NCI-H526 (cell line): Measurements from ENCODE around the gene NRG3.

Source experiments
- DNase-seq, 2 experiments: peaks; one replicate each; lab custom pipeline; 2025; lab: John Stamatoyannopoulos, UW

Gene NRG3

DNA sequence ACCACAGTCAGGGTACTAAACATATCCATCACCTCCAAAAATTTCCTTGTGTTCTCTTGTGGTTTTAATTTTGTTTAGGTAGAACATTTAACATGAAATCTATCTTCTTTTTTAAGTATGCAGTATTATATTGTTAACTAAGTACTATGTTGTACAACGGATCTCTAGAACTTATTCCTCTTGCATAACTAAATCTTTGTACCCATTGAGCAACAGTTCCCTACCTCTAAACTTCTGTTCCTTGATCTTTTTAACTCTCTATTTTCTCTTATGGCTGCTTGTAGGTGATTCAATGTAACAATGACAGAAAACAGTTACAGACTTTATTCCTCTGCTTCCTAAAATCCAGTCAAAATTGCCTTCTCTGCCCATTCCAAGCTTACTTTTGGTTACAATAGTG lies 9.9 kb downstream of the NRG3 start:
- no peak for DNase-seq

DNA sequence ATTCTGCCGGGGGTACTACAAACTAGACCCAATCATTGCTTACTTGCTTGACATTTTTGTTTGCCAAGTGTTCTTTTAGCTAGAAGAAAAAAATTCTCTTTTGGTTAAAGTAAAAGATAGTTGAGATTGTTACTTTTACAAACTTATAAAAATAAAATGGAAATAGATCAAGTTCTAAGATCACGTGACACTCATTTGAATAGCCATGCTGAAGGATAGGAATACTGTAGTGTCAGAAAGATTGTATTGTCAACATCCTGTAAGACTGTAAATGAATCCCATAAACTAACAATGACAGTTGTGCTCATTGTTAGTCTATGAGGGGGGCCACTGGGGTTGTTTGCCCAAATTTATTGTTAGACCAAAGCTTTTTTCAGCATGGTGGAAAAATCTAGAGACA lies 10.5 kb downstream of the NRG3 start:
- no peak for DNase-seq

DNA sequence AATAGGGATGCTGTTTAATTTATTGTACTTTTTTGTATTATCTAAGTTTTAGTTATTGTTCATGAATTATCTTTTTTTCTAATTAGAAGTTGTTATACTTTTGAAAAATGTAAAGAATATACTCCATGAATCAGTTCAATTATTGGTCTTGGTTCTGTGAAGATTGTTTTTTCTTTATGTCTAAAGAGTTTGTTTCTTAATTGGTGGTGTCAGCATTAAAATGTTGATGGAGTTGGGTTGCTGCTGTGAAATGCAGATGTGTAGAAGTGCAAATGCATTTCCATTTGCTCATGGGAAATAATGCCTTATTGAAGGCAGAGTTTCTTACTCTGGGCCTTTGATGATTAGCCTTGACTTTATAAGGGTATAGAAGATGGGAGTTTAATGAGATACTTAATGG lies 11.9 kb downstream of the NRG3 start:
- DNase-seq, result no peak

DNA sequence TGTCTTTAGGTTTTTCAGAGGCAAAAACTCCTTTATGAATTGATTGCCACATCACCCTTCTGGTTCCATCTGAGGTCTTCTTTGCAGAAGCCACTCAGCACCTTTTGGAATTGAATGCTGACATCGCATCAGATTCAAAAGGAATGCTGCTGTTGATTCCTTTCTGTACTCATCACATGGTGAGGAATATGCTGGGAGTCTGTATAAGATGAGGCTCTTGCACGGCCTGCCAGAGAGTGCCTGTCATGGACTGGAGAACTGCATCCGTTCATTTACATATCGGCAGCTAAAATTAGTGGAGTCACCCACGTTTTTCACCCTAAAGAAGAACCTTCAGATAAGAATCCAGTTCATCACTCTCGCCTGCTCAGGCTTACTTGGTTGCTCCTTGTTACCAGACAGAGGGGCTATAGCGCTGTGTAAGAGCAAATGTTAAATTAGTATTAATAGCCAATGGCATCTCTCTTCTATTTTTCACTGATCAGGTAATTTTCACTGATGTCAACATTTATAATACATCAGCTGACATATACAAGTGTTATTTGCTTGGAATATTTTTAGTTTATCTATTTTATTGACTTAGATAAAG lies 14.3 kb downstream of the NRG3 start:
- DNase-seq, result no peak

DNA sequence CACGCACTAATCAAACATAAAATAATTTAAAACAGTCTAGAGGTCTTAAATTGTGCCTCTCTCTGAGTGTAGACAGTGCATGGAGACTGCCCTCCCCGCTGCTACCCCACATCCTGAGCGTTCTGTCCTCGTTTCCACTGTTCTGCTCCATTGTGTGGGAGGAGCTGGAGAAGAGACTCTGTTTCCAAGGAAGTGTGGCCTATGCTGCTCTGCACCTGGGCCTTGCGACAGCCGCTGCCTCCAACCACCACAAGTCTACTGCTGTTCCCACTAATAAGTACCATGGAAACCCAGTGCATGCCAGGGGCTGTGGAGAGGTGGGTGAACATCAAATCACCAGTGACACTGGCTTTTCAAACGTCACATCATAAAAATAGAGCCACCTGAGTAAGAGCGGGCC lies 19.6 kb downstream of the NRG3 start:
- no peak for DNase-seq

DNA sequence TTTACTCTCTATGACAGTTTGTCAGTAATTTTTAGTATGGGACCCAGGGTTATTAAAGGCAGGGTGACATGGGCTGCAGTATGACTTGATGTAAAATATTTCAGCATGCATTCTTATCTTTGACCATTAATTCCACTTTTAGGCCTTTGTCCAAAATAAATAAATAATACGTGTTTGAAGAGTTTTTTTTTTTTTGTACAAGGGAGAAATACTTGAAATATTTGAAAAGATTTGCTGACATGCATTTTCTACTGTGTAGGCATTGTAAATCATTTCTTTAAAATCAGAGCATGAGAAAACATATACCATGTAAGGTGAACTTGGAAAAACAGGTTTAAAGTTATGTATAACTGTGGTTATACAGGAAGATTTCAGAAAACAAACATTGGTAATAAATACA lies 23.5 kb downstream of the NRG3 start:
- DNase-seq, result no peak

DNA sequence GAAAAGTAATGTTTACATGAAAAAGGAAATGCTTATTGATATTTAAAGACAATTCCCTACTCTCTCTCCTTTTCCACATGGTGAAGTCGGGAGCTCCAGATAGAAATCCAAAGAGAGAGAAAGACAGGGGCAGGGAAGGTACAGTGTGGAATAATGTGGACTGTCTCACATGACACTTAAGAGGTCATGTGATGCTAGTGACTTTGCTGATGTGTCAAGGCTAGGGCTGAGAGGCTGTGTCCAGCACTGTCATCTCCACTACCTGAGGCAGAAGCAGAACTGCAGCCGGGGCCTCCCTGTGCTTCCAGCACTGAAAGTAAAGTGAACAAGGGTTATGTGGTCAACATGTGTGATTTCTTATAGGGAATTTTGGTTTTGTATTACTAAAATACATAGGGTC lies 26.0 kb downstream of the NRG3 start:
- no peak for DNase-seq

DNA sequence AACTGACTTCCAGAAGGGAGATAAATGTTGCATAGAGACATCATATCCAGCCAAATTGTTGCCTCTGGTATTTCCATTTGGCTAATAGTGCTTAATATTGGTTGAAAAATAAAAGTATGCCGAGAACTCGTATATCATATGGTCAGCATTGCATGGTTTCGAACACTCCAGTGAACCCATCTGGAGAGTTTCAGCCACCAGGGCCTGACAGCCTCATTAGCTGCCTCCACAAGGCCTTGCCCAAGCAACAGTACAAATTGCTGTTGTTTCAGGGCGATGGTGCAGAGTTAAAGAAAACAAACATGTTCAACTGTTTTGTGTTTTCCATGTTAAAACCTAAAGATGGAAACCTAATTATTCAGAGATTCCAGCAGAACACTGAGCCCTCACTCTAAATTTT lies 28.5 kb downstream of the NRG3 start:
- DNase-seq, result no peak

DNA sequence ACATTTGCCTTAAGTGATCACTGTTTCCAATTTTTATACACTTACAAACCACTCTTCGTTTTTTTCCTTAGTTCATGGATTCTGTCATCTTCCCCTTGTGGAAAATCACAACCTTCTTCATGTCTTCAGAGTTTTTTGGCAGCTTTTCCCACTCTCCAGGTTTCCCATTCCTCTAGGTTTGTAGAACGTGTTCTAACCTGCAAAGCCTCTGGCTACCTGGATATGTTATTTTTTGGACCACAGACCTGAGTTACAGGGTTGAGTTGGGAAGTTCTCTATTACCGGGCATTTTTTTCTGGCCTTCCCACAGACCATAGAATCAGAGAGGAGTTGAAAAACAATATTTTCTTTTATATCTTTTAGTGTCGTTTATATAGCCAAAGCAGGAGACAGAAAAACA lies 30.2 kb downstream of the NRG3 start:
- no peak for DNase-seq

DNA sequence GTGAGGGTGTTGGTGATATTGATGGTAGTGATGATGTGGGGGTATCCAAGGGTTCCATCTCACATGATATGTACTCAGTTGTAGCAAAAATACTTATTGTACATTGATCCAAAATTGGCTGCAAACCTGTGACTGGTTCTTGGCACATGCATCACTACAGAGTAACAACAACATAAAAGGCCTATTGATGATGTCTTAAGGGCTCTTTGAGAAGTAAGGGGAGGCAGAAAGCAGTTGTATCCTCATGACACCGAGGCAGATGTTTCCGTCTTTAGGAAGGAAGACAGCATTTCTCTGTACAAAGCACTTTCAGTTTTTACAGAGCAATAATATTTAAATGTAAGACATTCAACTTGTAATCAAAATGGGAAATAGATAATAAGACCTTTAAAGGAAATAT lies 34.5 kb downstream of the NRG3 start:
- no peak for DNase-seq

DNA sequence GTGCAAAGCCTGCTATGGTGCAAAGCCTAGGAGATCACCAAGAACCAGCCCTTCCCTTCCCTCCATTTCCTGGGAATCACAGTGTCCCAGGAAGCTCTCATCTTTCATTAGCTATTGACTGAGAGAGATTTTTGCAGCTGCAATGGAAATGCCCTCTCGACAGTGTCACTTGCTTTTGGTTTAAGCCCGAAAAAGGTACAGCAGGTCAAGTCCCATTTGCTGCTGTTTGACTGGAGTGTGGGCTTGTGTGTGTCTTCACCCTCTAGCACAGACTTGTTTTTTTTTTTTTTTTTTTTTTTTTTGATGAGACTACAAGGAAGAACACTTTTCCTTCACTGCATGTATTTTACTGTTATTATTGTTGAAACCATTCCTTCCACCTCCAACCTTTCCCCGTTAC lies 36.3 kb downstream of the NRG3 start:
- DNase-seq, result no peak

DNA sequence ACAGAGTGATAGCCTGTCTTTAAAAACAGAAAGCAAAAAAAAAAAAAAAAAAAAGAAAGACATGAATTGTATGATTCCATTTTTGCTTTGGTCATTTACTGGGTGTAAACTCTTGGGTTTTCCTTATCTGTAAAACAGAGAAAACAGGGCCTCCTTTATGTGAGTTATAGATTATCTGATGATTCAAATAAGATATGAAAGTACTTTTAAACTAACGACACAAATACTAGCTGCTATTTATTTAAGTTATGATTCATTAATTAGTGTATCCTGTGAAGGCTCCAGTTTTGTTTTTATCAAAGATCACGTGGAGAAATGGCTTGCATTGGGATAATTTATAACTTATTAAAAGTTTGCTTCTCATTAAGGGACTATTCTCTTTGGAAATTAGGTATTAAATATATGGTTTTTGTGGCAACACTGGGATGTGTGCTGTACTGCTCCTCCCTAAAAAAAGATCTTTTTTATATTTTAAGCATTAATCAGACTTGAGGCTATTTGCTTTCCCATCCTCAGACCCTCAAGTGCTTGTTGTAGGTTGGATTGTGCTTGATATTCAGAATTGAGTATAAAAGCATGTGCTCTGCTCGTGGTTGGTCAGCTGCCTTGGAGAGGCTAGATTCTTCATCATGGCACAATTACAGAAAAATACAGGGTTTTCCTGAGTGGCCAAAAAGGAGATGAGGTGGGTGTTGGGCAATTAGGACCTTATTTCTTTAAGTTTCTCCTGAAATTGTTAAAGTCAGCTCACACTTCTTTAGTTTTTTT lies 39.9 kb downstream of the NRG3 start:
- DNase-seq, result no peak

DNA sequence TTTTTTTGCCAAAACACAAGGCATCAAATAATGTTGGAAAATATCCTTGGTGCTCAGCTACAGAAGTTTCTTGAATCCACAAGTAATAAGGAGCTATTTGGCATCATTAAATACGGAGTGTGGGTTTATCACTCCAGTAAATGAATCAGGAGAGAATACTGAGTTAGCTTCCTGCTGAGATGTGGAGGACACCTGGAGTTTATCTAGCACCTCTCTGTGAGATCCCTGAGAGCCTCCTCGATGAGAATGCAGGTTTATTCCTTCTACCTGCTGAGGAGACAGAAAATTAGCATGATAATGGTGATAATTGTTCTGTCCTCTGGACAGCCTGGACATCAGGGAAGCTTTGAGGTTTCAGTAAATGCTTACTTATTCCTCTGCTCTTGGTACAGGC lies 40.5 kb downstream of the NRG3 start:
- DNase-seq, result no peak

DNA sequence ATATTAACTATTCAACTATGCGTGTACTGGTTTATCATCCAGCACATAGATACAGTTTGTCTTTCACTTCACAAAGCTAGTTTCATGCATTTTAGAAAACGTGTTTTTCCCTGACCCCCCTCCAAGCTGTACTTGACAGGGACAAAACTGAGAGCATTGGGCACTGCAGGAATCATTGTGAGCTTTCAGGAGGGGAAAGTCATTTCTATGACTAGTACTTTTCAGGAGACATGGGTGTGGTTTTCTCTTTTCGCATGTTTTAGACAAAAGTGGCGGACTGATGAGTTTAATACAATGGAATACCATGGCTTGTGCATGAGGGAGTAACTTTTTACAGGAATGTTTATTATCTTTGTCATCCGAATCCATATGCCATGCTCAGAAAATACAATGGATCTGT lies 42.7 kb downstream of the NRG3 start:
- no peak for DNase-seq

DNA sequence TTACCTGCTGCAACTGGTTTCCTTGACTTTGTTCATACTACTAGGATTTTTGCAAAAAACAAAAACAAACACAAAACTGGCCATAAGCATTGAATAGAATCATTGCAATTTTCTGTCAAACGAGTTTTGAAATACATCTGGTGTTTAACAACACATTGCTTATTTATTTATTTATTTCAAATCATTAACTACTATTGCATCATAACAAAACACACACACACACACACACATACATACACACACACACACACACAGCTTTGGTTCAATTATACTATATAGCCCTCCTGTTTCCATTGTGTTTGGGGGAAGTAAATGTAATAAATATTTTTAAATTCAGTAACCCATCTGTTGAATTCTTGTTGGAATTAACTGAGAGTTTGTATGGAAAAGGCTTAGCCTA lies 43.8 kb downstream of the NRG3 start:
- DNase-seq, result no peak

DNA sequence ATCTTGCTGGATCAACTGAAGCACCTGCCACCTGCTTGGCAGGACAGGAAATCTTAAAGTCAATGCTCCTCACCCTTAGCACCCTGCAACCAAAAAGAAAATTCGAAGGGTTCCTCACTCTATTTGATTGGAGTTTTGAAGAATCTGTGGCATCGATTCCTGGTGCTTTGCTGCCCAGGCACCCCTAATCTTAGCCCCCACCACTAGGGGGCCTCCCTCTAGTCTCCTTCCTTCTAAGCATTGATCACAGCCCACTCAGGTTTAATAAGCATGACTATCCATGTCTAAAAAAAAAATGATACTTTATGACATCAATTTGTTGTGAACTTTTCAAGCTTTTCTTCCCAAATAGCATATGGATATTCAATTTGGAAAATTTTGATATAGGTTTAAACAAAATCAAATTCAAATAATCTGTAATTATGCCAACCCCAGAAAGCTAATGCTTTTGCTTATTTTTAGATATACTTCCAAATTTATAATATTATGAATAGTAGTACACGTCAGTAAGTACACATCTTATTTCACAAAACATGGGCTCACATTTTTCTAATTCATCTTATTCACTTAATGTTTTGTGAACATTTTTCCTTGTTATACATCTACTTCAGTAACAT lies 45.3 kb downstream of the NRG3 start:
- DNase-seq, result peak in 1 of 2 experiments; percentile 2

DNA sequence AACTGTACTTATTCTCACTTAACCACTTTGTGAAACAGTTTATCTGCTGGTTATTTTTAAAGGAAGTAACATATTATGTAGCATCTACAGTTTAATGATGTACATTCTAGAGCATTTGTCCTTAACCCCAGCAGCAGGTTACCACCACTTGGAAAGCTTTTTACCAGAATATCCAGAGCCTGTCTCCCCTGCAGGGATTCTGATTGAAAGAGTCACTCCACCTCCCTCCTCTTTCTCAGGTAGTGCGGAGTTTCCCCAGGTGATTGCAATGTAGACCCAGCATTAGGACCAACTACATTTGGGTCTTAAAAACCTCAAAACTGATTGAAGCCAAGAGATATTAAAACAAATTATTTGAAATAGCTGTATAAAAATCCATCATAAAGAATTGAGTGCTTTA lies 53.1 kb downstream of the NRG3 start:
- DNase-seq, result no peak

DNA sequence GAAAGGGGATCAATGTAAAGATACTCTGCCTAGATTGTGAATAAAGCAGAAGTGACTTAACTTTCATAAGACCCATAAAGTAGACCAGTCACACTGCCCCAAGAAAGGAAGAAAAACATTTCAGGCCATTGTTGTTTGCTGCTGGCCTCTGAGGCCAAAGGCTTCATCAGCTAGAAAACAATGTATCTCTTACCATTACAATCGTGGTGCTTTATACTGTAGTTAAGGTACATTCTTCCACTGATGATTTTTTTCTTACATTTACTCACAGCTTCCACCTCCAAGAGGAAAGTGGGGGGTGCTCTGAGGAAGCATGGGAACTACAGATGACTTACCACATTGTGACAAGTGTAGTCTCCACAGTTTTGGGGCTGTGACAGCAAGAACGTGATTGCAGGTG lies 68.6 kb downstream of the NRG3 start:
- no peak for DNase-seq

DNA sequence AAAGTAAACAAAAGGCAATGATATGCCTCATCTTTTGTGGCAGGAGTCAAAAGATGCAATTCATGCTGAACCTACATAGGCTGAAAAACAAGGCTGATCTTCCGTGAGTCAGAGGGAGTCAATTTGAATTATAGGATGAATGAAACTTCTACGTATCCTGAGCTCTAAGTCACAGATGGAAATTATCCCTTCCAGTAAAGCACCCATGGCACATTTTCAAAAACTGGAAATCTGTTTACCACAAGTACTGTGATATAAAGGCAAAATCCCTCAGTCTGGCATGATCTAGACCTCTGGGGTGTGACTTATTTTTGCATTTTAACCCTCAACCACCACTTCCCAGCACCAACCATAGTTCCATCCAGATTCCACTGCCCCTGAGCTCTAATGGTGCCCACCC lies 69.6 kb downstream of the NRG3 start:
- no peak for DNase-seq

DNA sequence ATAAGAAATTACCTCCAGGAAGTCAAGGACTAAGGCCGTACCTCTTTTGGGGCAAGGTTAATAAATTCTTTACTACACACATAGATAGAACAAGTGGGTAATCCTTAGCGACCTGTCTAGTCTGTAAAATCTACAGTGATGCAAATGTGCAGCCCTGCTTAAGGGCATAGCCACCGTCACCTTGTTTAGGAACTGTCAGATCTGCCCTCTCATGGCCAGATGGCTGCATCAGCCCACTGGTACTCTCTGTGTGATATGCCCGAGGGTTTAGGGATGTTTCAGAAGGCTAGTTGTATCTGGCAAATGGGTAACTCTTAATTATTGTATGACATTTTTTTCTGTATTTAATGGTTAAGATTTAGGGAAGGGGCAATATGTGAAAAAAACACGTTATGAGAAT lies 74.3 kb downstream of the NRG3 start:
- no peak for DNase-seq

DNA sequence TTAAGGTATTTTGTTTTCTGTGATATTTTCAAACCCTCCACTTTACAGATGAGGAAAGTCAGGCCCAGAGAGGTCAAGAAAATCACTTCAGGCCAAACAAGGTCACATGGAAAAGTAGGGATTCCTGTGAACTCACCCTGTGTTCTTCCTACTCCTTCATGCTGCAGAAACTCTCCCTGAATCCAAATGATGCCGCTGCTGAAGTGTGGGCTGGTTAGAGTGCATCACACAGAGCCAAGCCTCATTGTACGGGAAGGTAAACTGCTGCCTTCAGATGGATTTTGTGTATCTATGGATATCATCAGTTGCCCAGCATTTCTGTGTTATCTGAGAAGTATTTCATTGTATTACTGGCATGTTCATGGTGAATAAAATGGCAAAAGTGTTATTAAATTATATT lies 75.4 kb downstream of the NRG3 start:
- DNase-seq, result no peak

DNA sequence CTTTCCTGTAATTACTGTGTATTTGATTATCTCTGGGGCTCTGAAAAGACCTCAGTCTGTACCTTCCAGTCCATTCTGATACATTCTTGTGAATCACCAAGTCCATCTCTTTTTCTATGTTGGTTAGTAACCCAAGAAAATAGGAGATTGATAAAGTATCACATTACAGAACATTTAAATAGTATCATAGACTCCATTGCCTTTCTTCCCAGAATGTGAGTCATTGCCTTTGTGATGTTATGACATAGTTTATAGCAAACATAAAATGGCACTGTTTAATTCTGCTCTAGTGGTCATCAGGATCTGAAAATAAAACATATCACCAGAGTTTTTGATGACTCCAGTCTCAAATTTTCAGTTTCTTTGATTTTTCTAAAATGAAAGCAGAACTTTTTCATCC lies 78.4 kb downstream of the NRG3 start:
- DNase-seq, result no peak

DNA sequence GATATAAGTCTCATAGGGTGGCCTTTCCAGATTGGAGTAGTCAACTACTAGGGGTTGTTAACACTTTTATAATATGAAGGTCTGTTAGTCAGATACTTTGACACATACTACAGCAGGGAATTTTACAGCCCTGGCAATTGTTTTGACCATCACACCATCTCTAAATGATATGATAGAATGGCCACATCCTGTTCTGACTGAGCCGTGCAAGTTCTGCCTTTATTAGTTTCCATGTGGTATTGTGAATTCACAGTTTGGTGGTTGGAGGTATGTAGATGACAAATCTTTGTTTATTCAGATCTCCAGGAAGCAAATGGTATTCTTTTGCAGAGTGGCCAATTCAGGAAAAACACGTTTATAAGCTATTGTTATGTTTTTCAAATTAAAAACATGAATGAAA lies 83.0 kb downstream of the NRG3 start:
- DNase-seq, result no peak

DNA sequence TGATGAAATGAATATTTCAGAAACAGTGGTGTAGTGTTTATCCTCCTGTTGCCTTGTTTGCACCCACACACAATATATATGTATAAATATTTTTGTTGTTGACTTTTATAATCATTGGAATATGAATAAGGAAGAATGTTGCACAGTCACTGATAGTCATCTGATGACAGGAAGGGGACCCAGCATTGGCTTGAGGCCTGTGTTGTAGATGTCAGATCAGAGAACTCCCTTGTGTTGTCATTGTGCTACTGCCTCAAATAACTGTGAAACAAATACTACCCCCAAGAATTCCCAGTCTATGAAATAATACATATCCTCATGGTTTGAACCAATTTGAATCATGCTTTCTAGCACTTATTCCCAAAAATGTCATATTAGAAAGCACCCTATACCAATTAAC lies 84.0 kb downstream of the NRG3 start:
- DNase-seq, result no peak
